HTR-8/SVneo (cell line): ENCODE measurements around the gene PRDM11.

Experiments
- DNase-seq: peaks from one replicate; pipeline ENCODE4 v3.0.0; 2011; ENCODE audit warnings: low spot score, mixed read lengths; ENCODE audit not compliant: insufficient read length
- FAIRE-seq: peaks from 2 replicates; lab custom pipeline; 2011; peaks lifted over from hg19 to GRCh38; lab: Jason Lieb, UNC

The PRDM11 gene

DNA sequence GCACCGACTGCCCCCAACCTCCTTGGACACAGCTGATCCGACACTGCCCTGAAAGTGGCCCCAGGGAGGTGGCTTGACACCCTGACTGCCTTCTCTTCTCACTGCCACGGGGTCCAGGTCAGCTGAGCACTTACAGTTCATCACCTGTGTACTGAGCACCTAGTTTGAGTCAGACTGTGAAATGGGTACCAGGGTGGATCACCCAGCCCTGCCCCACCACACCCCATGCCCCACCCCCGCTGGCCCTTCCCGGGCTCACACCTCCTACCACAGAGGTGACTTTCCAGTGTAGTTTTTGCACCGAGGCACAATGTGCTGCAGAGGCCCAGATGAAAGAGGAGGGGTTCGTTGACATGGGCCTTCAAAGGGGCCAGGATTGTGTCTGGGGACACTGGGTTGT lies 59.5 kb downstream of the PRDM11 start:
- FAIRE-seq (no peak), DNase-seq (no peak)

- no peak for FAIRE-seq
- DNase-seq = no peak
Observed at GRCh38 chr11:45208135-45208534, 61.7 kb downstream of the PRDM11 start.

DNA sequence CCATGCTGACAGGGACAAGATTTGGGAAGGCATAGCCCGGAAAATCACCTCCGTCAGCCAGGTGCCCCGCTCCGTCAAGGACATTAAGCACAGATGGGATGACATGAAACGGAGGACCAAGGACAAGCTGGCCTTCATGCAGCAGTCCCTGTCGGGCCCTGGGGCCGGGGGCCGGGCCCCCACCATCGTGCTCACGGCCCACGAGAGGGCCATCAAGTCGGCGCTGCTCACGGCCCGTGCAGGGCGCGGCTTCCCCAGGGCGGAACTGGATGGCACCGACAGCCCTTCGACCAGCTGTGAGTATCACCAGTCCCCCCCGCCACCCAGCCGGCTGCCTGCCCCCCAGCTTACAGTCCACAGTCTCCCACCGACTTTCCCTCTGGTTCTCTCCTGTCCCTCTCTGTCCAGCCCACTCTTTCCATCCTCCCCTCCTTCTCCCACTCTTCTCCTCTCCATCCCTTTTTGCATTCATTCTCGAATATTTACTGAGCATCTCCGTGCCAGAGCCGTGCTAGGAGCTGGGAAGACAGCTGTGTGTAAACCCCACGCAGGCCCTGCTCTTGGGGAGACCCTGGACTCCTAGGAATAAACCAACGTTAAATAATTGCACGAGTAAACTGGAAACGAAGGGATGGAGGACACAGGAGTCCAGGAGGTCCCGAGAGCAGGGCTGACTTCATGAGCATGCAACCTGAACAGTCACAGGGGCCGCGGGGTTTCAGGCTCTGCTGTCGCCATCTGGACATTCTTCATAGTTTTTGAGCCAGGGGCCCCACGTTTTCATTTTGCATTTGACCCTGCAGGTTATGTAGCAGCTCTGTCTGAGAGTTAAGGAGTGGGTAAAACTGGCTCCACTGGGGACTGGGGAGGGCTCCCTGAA lies 62.8 kb downstream of the PRDM11 start:
- DNase-seq (no peak), FAIRE-seq (no peak)

GRCh38 chr11:45209891-45210699 lies 63.7 kb downstream of the PRDM11 start:
- no peak for DNase-seq
- no peak for FAIRE-seq

DNA sequence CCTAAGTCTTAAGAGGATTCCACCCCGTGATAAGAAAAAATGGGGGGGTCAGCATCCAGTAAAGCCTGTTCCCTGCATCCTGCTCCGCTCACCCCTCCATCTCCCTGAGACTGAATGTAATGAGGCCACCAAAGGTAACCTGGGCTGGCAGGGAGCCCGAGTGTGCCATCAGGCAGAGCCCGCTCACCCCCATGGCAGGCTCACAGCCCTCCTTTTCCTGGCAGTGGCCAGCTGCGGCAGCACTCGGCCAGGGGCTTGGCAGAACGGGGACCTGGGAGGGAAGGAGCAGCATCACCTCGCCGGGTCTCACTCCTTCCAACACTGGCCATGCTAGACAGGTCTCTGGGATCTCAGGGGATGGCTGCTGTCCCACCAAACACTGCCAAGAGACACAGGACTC lies 64.4 kb downstream of the PRDM11 start:
- DNase-seq (no peak), FAIRE-seq (no peak)

GRCh38 chr11:45211732-45212131 lies 65.3 kb downstream of the PRDM11 start:
- DNase-seq (no peak), FAIRE-seq (no peak)

GRCh38 chr11:45212566-45213315 lies 66.3 kb downstream of the PRDM11 start:
- DNase-seq = no peak
- FAIRE-seq = no peak

- DNase-seq (no peak), FAIRE-seq (no peak)
Observed at GRCh38 chr11:45213316-45213665, 66.9 kb downstream of the PRDM11 start.

- FAIRE-seq (no peak), DNase-seq (no peak)
Observed at GRCh38 chr11:45213717-45214116, 67.3 kb downstream of the PRDM11 start.

GRCh38 chr11:45215098-45215865 lies 68.8 kb downstream of the PRDM11 start:
- FAIRE-seq (no peak), DNase-seq (no peak)

- FAIRE-seq = no peak
- DNase-seq = no peak
Observed at GRCh38 chr11:45216031-45216430, 69.6 kb downstream of the PRDM11 start.

DNA sequence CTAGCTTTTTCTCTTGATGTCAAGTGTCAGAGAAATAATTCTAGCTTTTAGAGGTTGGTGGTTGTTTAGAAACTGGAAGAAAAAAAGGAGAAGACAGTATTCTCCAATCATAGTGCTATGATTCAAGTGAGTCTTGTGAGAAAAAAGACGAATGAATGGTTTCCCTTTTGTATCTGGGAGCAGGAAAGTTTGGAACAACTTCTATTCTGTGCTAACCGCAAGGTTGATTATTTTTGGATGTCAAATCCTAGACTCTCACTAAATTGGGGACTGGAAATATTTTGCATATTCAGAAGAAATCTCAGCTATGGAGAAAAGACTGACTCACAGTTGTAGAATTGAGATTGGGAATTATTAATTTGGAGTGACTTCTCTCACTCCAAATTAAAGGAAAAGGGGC lies 70.5 kb downstream of the PRDM11 start:
- FAIRE-seq (no peak), DNase-seq (no peak)

DNA sequence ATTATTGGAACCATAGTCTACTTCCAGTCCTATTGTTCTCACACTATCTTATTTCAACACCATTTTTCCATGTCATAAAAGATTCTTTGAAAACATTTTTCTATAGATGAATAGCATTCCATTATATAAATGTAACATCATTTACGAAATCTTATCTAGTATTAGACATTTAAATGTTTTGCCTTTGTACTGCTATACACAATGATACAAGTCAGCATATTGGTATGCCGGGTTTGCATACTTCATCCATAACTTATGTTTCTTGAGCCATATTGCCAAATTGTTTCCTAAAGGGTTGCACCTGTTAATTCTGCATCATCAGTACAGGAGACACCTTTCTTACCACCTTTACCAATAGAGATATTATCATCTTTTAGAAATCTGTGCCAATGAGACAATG lies 71.6 kb downstream of the PRDM11 start:
- FAIRE-seq (no peak), DNase-seq (no peak)

- FAIRE-seq (no peak), DNase-seq (no peak)
Observed at GRCh38 chr11:45218705-45219104, 72.3 kb downstream of the PRDM11 start.

GRCh38 chr11:45219411-45219810 lies 73.0 kb downstream of the PRDM11 start:
- FAIRE-seq (no peak), DNase-seq (no peak)

DNA sequence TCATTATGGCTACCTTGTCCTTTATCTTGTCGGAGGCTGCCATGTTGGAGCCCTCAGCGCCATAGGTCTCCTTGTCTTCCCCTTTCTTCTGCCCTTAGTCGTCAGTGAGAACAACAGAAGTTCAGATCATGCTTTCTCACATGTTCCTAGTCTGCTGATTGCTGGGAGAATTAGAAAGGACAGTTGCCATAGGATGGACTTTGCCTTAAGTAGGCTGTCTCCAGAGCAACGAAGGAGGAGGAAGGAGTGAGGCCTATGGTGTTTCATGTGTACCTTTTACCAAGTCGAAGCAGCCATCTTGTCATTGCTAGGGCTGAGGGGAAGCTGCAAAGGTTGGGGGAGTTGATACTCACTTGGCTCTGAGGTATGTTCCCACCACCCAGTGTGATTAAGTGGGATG lies 77.1 kb downstream of the PRDM11 start:
- DNase-seq = no peak
- no peak for FAIRE-seq

DNA sequence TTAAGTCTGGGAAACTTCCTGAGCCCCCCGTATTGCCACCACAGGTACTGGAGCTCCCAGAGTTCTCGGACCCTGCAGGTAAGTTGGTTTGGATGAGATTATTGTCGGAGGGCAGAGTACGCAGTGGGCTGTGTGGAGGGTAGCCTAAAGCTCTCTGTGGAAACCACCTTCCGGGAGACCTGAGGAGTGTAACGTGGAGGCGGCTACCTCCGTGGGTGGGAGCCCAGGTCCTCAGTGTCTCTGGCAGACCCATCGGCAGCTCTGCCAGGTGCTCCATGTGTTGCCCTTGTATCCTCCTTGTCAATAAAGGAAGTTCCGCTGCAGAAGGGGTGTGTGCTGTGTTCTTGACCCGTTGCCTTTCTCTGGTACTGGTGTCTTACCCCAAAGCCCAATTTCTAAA lies 78.3 kb downstream of the PRDM11 start:
- FAIRE-seq (no peak), DNase-seq (no peak)

GRCh38 chr11:45225277-45225676 lies 78.8 kb downstream of the PRDM11 start:
- FAIRE-seq (no peak), DNase-seq (no peak)

DNA sequence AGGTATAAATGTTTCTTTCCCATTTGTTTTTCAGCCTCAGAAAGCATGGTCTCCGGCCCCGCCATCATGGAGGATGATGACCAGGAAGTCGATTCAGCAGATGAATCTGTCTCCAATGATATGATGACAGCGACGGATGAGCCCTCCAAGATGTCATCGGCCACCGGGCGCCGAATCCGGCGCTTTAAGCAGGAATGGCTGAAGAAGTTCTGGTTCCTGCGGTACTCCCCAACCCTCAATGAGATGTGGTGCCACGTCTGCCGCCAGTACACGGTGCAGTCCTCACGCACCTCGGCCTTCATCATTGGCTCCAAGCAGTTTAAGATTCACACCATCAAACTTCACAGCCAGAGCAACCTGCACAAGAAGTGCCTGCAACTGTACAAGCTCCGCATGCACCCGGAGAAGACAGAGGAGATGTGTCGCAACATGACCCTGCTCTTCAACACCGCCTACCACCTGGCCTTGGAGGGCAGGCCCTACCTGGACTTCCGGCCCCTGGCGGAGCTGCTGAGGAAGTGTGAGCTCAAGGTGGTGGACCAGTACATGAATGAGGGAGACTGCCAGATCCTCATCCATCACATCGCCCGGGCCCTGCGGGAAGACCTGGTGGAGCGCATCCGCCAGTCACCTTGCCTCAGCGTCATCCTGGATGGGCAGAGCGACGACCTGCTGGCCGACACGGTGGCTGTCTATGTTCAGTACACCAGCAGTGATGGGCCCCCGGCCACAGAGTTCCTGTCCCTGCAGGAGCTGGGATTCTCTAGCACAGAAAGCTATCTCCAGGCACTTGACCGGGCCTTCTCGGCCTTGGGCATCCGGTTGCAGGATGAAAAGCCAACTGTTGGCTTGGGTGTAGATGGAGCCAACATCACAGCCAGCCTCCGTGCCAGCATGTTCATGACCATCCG lies 79.8 kb downstream of the PRDM11 start:
- FAIRE-seq (no peak), DNase-seq (no peak)
